NCI-H146 treated with DMSO at 0.1 percent for 48 hours (cell line): ENCODE data around the gene PTPRT.

Experiments used
- DNase-seq: peaks from one replicate; lab custom pipeline; 2025; ENCODE audit not compliant: unreplicated experiment; lab: John Stamatoyannopoulos, UW

The PTPRT gene

DNA sequence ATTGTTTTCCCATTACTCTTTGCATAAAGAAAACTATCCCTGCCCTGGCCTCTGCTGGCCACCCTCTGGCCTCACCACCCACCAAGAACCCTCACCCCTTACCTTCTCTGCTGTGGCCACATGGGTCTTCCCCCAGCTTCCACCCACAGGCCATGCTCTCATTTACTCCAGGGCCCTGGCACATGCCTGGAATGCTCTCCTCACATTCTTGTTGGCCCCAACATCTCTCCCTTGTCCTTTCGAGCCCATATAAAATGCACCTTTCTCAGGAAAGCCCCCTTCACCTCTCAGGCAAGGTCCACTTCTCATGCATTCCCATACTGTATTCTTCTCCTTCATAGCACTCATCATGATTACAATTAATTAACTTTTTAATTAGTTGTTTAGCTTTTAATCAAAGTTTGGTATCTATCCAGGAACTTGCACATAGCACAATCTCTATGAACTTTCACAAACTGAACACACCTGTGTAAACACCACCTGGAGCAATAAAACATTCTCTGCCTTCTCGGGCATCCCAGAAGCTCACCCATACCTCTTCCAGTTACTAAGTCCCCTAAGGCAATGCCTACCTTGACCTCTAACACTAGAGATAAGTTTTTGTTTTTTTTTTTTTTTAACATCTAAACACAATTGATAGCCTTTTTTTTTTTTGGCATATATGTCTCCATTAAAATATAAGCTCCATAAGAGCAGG is 617.2 kb downstream of the PTPRT start:
- DNase-seq: no peak

DNA sequence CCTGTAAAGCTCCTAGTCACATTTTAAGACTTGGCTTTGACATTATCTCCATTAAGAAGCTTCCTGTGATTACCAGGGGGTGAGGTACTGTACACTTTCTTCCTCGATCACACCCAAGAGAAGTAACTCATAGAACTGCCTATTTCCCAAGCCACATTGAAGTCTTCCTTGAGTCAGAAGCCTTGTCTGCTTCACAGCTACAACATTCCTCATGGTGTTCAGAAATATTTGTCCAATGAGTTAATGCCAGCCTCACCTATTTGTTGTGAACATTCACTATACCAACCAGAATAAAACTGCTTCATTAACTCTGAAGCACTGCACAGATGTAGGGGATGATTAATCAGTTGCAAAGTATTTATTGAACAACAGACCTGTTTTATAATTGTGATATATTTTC is 622.3 kb downstream of the PTPRT start:
- DNase-seq: no peak

DNA sequence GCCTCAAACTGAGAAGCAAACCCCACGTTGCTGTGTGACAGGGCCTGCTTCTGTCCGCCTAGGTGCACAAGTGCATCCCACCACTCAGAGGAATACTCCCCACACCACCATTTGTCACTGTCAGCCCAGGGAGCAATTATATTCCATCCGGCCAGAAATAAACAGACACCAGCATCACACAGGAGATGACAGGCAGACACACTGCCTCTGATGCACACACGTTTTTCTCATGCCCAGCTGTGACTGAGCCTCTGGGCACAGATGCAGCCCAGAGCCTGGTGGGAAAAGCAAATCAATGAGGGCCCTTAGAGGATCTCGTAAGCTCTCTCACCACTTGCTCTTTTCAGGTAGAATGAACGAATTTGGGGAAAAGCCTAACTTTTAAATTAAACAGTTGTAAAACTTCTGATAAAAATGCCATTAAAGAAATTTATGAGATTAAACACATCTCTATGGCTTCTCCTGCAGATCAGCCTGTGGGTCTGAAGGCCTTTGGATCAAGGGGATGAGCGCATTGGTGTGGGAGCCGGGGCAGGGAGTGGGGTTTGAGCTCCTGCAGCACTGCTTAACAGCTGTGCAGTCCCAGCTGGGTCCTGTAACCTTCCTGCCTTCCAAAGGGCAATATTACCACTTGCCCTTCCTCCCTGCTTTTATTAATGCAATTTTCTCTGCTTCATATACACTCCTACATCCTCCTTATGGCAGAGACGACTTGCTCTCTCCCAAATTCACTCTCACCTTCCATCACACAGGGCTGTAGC is 624.3 kb downstream of the PTPRT start:
- DNase-seq: no peak

DNA sequence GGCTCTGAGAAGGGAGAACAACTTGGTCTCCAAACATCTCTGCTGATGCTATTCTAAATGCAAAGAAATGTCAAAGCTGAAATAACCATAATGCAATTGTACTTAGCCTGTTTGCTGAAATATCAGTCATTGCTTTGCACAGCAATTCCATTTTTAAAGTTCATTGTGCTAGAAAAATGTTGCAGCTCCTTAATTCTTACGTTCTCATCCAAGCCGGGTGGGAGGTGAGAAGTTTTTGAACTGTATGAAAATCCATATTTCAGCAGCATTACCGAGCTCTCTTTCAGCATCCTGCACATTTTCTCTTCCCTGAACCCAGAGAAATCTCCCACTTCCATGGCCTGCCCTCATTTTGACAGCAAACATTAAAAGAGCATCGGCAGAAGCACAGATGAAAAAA is 630.0 kb downstream of the PTPRT start:
- DNase-seq: no peak

GRCh38 chr20:42556575-42556974 is 633.1 kb downstream of the PTPRT start:
- no peak for DNase-seq

- no peak for DNase-seq
These were observed 636.3 kb downstream of the PTPRT start for GRCh38 chr20:42553374-42553773.

DNA sequence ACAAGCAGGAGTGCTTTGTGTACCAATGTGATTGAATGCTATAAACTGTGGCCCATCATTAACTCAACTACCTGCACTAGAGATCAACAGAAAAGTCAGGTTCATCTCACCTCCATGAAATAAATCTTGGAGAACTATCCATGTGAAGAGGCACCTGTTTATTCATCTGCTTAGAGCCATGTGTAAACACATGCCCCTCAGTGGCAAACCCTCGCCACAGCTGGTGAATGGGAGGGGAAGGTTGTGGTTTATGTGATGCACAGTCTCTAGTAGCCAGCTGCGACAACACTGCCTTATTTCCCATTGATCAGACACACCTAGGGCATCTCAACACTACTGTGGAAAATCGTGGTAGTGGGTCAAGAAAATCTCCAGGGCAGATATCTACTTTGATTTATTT is 640.2 kb downstream of the PTPRT start:
- no peak for DNase-seq

DNA sequence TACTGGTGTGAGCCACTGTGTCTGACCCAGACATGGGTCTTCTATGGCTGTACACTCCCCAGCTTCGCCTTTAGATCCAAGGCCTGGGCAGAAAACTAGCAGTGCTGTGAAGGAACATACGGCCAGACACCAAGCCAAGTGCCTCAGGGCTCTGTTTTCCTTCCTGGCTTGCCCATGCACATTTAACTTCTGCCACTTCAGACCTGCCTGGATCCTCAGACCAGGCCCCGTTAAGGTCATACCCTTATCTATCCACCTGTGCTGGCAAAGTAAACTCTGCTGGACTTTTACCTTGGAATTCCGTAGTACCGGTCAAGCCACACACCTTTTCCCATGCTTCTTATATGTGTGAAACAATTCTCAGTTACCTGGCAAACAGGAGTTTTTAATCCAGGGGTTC is 644.8 kb downstream of the PTPRT start:
- DNase-seq: no peak

DNA sequence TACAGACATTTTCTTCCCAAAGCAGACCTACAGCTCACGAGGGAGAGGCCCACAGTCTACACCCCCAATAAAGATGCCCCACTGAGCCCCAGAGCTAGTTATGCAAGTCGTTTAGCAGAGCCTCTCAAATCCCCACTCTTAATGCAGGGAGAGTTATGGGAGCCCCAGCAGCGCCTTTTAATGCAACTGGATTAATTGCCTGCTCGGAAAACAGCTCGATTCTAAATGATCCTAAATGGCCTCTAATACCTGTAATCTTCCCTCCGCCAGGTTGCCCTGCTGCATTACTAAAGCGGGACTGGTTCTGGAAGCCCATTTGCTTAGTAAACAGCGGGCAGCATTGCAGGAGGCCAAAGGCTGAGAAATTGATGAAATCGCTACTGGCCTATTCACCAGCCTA is 656.9 kb downstream of the PTPRT start:
- no peak for DNase-seq

DNA sequence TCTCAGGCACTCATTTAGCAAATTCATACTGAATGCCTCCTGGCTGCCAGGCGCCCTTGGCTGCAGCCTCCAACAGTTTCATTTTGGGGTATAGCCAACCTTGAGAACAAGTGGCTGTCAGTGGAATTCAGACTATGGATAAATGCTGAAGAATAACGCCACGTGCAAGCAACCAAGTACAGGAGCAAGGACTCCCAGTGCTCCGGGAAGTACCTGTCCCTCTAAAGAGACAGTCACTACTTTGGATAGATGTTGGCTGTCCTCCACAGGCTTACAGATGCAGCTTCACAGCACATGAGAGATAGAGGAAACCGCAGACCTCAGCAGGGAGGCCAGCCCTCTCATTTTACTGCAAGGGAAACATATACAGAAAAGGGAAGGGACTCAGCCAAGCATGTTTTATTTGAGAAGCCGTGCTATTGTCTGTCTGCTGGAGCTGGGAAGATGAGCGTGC is 658.2 kb downstream of the PTPRT start:
- DNase-seq: no peak

- DNase-seq: peak; percentile 15
These were observed 658.8 kb downstream of the PTPRT start for GRCh38 chr20:42530855-42531448.

DNA sequence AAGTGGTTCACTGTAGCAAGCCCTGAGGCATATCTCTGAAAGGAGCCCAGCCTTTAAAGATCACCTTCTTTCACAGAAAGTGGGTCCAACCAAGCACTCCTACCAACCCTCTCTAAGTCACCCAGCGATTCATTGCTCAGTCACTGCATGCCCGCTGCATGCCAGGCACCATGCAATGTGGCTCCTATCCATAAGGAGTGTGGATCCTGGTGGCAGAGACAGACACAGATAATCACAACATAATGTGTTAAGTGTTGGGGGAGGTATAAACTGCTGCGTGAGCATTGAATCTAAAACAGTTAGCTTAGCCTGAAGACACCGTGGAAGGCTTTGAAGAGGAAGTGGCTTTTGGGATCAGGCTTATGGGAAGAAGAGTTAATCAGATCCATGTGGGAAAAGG is 659.5 kb downstream of the PTPRT start:
- DNase-seq: no peak

- DNase-seq: no peak
These were observed 665.6 kb downstream of the PTPRT start for GRCh38 chr20:42524058-42524457.

- DNase-seq: no peak
These were observed 673.0 kb downstream of the PTPRT start for GRCh38 chr20:42516692-42517091.

DNA sequence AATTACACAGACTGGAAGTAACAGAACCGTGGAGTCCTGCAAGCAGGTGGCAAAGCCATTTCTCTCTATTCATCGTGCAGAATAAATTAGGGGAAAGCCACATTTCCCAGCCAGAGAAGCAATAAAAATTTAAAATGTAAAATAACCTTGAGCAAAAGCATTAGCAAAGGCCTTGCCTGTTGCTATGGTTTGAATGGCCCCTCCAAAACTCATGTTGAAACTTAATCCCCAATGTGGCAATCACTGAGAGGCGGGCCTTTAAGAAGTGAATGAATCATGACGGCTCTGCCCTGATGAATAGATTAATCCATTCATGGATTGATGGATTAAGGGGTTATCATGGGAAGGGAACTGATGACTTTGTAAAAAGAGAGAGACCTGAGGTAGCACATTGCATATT is 679.0 kb downstream of the PTPRT start:
- no peak for DNase-seq

- no peak for DNase-seq
These were observed 681.8 kb downstream of the PTPRT start for GRCh38 chr20:42507874-42508273.

DNA sequence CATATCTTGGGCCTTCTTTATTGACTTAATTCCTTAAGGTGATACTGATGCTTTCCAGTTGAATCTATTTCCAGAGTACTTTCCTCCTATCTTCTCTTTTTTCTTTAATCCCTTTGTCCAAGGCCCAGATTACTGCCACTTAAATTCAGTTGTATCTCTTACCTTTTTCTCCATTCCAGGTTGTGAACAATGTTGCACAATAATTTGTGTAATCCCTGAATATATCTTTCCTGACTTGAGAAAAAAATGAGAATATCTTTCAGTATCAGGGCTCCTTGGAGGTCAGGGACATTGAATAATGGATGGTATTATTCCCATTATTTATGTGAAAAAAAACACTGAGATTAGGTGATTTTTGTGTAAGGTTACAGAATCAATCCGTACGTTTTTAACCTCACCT is 683.3 kb downstream of the PTPRT start:
- DNase-seq: no peak

GRCh38 chr20:42502591-42502990 is 687.1 kb downstream of the PTPRT start:
- DNase-seq: no peak

DNA sequence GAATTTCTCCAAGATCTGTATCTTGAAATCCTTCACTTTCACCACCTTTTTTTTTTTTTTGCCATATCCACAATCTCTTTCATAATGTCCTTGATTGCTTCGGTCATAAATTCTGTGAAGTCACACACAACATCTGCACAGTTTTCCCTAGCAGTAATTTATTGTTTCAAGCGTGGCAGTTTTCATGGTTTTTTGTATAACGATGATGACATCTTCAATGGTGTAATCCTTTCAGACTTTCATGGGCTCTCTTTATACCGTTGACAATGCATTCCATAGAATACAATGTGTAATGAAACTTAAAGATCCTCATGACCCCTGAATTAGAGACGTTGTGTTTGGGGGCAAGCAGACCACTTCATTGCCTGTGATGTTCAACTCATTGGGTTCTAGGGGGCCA is 693.1 kb downstream of the PTPRT start:
- DNase-seq: no peak

- DNase-seq: no peak
These were observed 695.4 kb downstream of the PTPRT start for GRCh38 chr20:42494290-42494689.

GRCh38 chr20:42493001-42493400 is 696.7 kb downstream of the PTPRT start:
- no peak for DNase-seq

- DNase-seq: no peak
These were observed 697.4 kb downstream of the PTPRT start for GRCh38 chr20:42492290-42492689.
